ENCODE results near the gene IGFBP7. TPM values are rescaled to one million over a fixed set of nuclear protein-coding genes. Genes with fewer than 3 reads are reported as not detected.

IGFBP7 gene
- total RNA-seq, 1 donor from 2014 or later: 66.8 TPM

DNA sequence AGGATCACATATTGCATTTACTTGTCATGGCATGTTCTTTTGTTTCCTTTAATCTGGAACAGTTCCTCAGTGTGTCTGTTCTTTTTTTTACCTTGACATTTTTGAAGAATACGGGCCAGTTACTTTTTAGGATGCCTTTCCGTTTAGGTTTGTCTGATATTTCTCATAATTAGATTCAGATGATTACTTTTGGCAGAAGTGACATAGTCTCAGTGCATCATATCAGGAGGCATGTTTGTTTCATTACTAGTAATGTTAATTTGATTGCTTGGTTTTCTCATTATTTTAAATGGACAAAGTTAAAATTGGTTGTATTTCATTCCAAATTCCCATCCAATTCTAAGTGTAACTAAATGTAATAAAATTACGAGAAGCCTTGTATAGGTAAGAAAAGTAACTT, 123.2 kb downstream of the IGFBP7 start:
- Histone ChIP-seq H3K4me1 (ENCODE audit: control insufficient read depth in 3 of 3, insufficient read depth in 3 of 3, low read length in 3 of 3) (peaks cover 0 to 1% (median 0%) of the 10 kb centered on the region in 3 donors), H3K36me3 (ENCODE audit: control insufficient read depth in 3 of 3, insufficient read depth in 3 of 3, low read length in 3 of 3) (peaks cover 16 to 34% (median 27%) of the 10 kb centered on the region in 3 donors), H3K4me3 (ENCODE audit: low read length in 3 of 3) (no peak overlapping the region), H3K27ac (ENCODE audit: low read depth, low read length) (no peak overlapping the region), H3K27me3 (ENCODE audit: control insufficient read depth in 3 of 3, insufficient read depth in 3 of 3, low read length in 3 of 3) (no peaks in the 10 kb centered on the region), H3K9ac (ENCODE audit: low read depth in 1 of 3, low read length in 3 of 3) (no peak overlapping the region), H3K9me3 (ENCODE audit: control insufficient read depth in 3 of 3, low read length in 3 of 3) (no peaks in the 10 kb centered on the region)

DNA sequence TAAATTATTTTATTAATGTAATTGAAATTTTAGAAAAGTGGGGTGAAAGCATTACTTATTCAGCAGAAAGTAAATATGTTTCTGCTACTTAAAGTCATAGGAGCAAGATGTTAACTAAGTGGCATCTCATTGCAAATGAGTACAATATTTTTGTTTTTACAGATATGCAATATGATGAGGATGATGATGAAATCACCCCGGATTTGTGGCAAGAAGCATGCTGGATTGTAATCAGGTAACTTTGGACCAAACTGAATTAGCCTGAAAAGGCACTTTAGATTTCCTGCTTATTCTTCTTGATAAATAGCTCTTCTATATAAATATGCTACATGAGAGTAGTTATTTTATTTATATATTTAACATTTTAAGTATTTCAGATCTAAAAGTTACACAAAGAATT, 124.0 kb downstream of the IGFBP7 start:
- Histone ChIP-seq H3K36me3 (ENCODE audit: control insufficient read depth in 3 of 3, insufficient read depth in 3 of 3, low read length in 3 of 3) (peaks cover 13 to 27% (median 26%) of the 10 kb centered on the region in 3 donors), H3K27me3 (ENCODE audit: control insufficient read depth in 3 of 3, insufficient read depth in 3 of 3, low read length in 3 of 3) (no peaks in the 10 kb centered on the region)

DNA sequence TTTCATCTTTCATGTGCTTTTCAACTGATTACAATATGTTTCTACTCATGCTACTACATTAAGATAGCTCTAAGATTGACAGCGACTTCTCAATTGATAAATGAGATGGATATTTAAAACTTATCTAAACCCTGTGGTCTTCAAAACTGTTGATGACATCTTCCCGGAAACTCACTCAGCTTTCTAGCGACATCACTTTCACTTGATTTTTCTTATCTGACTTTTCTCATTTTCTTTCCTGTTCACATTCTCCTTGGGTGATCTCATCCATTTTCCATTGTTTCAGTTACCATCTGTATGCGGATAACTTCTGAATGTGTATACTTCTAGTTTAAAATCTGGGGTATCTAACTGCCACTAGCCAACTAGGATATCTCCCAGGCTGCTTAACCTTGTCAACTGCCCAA, 128.4 kb downstream of the IGFBP7 start:
- peaks cover 12 to 19% (median 15%) of the 10 kb centered on the region in 3 donors for H3K4me1 ChIP-seq (ENCODE audit: control insufficient read depth in 3 of 3, insufficient read depth in 3 of 3, low read length in 3 of 3)
- H3K4me3 ChIP-seq (ENCODE audit: low read length in 3 of 3): no peak overlapping the region
- no peak overlapping the region for H3K9ac ChIP-seq (ENCODE audit: low read depth in 1 of 3, low read length in 3 of 3)
- peaks cover 2 to 4% (median 3%) of the 10 kb centered on the region in 3 donors for H3K36me3 ChIP-seq (ENCODE audit: control insufficient read depth in 3 of 3, insufficient read depth in 3 of 3, low read length in 3 of 3)
- H3K9me3 ChIP-seq (ENCODE audit: control insufficient read depth in 3 of 3, low read length in 3 of 3): no peaks in the 10 kb centered on the region
- H3K27me3 ChIP-seq (ENCODE audit: control insufficient read depth in 3 of 3, insufficient read depth in 3 of 3, low read length in 3 of 3): no peaks in the 10 kb centered on the region
- H3K27ac ChIP-seq (ENCODE audit: low read depth, low read length): no peak overlapping the region

More for the DNA sequence above, 124.0 kb downstream of the IGFBP7 start:
- Histone ChIP-seq H3K4me3 (ENCODE audit: low read length in 3 of 3) (no peak overlapping the region), H3K27ac (ENCODE audit: low read depth, low read length) (no peak overlapping the region), H3K9ac (ENCODE audit: low read depth in 1 of 3, low read length in 3 of 3) (no peak overlapping the region), H3K9me3 (ENCODE audit: control insufficient read depth in 3 of 3, low read length in 3 of 3) (no peaks in the 10 kb centered on the region), H3K4me1 (ENCODE audit: control insufficient read depth in 3 of 3, insufficient read depth in 3 of 3, low read length in 3 of 3) (peaks cover under 1 to 5% (median 4%) of the 10 kb centered on the region in 3 donors)

Small RNA genes within 50 kb of the gene (small RNA-seq; reads per million reads assigned to genes)
- gene RNU6-998P: not detected

Other genes with a start within 250 kb of the IGFBP7 start
- gene REST, start 202.5 kb downstream of the IGFBP7 start, total RNA-seq: 21.4 TPM
- 12.0 TPM for gene NOA1, start 132.8 kb downstream of the IGFBP7 start, total RNA-seq
- gene POLR2B, start 131.5 kb downstream of the IGFBP7 start, total RNA-seq: 101 TPM